Esophagus (tissue), 2 donors: ENCODE measurements around the gene GEMIN7. TPM values are rescaled to one million over a fixed set of nuclear protein-coding genes. Genes with fewer than 3 reads are reported as not detected.

Experiments used
- H3K27ac ChIP-seq, 2 donors: one replicate each; pipeline ENCODE4 v1.5.1; 2013; ENCODE audit warnings: low read depth in 2 of 2, mild to moderate bottlenecking in 2 of 2, inconsistent platforms in 1 of 2, low read length in 1 of 2, moderate library complexity in 1 of 2
- H3K27me3 ChIP-seq, 2 donors: one replicate each; pipeline ENCODE4 v1.6.1; 2013; ENCODE audit warnings: low read length in 2 of 2, control low read depth in 1 of 2, mild to moderate bottlenecking in 1 of 2; ENCODE audit not compliant: insufficient read depth in 2 of 2, control insufficient read depth in 1 of 2
- H3K36me3 ChIP-seq, 2 donors: one replicate each; pipeline ENCODE4 v1.6.1; 2013; ENCODE audit warnings: low read length in 1 of 2; ENCODE audit not compliant: control insufficient read depth in 2 of 2, insufficient read depth in 2 of 2
- H3K4me1 ChIP-seq, 2 donors: one replicate each; pipeline ENCODE4 v1.6.1; 2013; ENCODE audit warnings: low read length in 1 of 2; ENCODE audit not compliant: control insufficient read depth in 2 of 2, insufficient read depth in 2 of 2
- H3K4me3 ChIP-seq, 2 donors: one replicate each; pipeline ENCODE4 v1.5.1; 2013; ENCODE audit warnings: low read length in 2 of 2, mild to moderate bottlenecking in 2 of 2, low read depth in 1 of 2, moderate library complexity in 1 of 2
- H3K9me3 ChIP-seq, 2 donors: one replicate each; pipeline ENCODE4 v1.6.1; 2013; ENCODE audit warnings: mild to moderate bottlenecking in 2 of 2, low read depth in 1 of 2, low read length in 1 of 2, moderate library complexity in 1 of 2; ENCODE audit not compliant: control insufficient read depth in 2 of 2, insufficient read depth in 1 of 2
- WGBS, 2 donors: extraction: QIAGEN DNeasy Blood & Tissue Kit; methylation state at CpG; one replicate each; pipeline ENCODE4 v1.1.7; 2013; 5-methylcytosine and 5-hydroxymethylcytosine counted together
- polyA plus RNA-seq, 2 donors: library from polyadenylated mRNA; stranded (reverse); fragments of 200-250 nt; gene quantifications; one replicate each; pipeline ENCODE4 v1.2.3, GENCODE V29; 2013
- donor health status: healthy with polysubstance abuse.
- donor health status: Bipolar disorder and iron deficiency.

Gene GEMIN7
- polyA plus RNA-seq, 2 donors: 20.7 to 21.3 TPM

- peaks cover 9 to 10% of the 10 kb centered on the region in 2 donors for H3K4me1 ChIP-seq
- no peaks in the 10 kb centered on the region for H3K27me3 ChIP-seq
- peaks cover 5 to 36% of the 10 kb centered on the region in 2 donors for H3K36me3 ChIP-seq
- no peak overlapping the region for H3K27ac ChIP-seq
- 51 to 70% methylated on average over 14 of the region's 14 CpGs for WGBS, 2 donors
- no peaks in the 10 kb centered on the region for H3K9me3 ChIP-seq
- no peak overlapping the region for H3K4me3 ChIP-seq
Observed at GRCh38 chr19:45045671-45046353, 33.2 kb upstream of the GEMIN7 start.

GRCh38 chr19:45046355-45046754 is 32.7 kb upstream of the GEMIN7 start:
- H3K27ac ChIP-seq: no peak overlapping the region
- no peak overlapping the region for H3K4me3 ChIP-seq
- WGBS, 2 donors: 79 to 89% methylated on average over 7 of the region's 7 CpGs
- no peaks in the 10 kb centered on the region for H3K9me3 ChIP-seq
- peaks cover 5 to 34% of the 10 kb centered on the region in 2 donors for H3K36me3 ChIP-seq
- H3K4me1 ChIP-seq: peaks cover 9 to 10% of the 10 kb centered on the region in 2 donors
- no peaks in the 10 kb centered on the region for H3K27me3 ChIP-seq

- Histone ChIP-seq H3K4me1 (peaks cover 11 to 14% of the 10 kb centered on the region in 2 donors), H3K27me3 (no peaks in the 10 kb centered on the region), H3K9me3 (no peaks in the 10 kb centered on the region), H3K4me3 (no peak overlapping the region), H3K36me3 (peaks cover 5 to 26% of the 10 kb centered on the region in 2 donors), H3K27ac (no peak overlapping the region)
- 76 to 77% methylated on average over 7 of the region's 7 CpGs for WGBS, 2 donors
Observed at GRCh38 chr19:45047188-45047797, 31.8 kb upstream of the GEMIN7 start.

GRCh38 chr19:45049073-45049736 is 29.9 kb upstream of the GEMIN7 start:
- H3K4me3 ChIP-seq: no peak overlapping the region
- peaks cover 14 to 31% of the 10 kb centered on the region in 2 donors for H3K36me3 ChIP-seq
- H3K4me1 ChIP-seq: peaks cover 14 to 17% of the 10 kb centered on the region in 2 donors
- H3K9me3 ChIP-seq: no peaks in the 10 kb centered on the region
- peak overlapping the region in 1 of 2 donors; percentile 65 for H3K27ac ChIP-seq
- 69 to 75% methylated on average over 8 of the region's 8 CpGs for WGBS, 2 donors
- H3K27me3 ChIP-seq: no peaks in the 10 kb centered on the region

- Histone ChIP-seq H3K4me3 (no peak overlapping the region), H3K4me1 (peaks cover 14 to 17% of the 10 kb centered on the region in 2 donors), H3K36me3 (peaks cover 13 to 33% of the 10 kb centered on the region in 2 donors), H3K27ac (peak overlapping the region in 1 of 2 donors; percentile 16), H3K9me3 (no peaks in the 10 kb centered on the region), H3K27me3 (no peaks in the 10 kb centered on the region)
- 69 to 83% methylated on average over 6 of the region's 6 CpGs for WGBS, 2 donors
Observed at GRCh38 chr19:45050036-45050435, 29.0 kb upstream of the GEMIN7 start.

GRCh38 chr19:45051929-45052579 is 27.0 kb upstream of the GEMIN7 start:
- Histone ChIP-seq H3K36me3 (peaks cover 13 to 36% of the 10 kb centered on the region in 2 donors), H3K9me3 (no peaks in the 10 kb centered on the region), H3K27ac (peak overlapping the region; percentile 74 to 80), H3K4me3 (no peak overlapping the region), H3K4me1 (peaks cover 10 to 14% of the 10 kb centered on the region in 2 donors), H3K27me3 (no peaks in the 10 kb centered on the region)
- WGBS, 2 donors: 38 to 45% methylated on average over 9 of the region's 9 CpGs

GRCh38 chr19:45056831-45057230 is 22.2 kb upstream of the GEMIN7 start:
- Histone ChIP-seq H3K27me3 (no peaks in the 10 kb centered on the region), H3K36me3 (peaks cover 28 to 80% of the 10 kb centered on the region in 2 donors), H3K4me3 (no peak overlapping the region), H3K27ac (no peak overlapping the region), H3K4me1 (peaks cover 4 to 9% of the 10 kb centered on the region in 2 donors), H3K9me3 (no peaks in the 10 kb centered on the region)
- WGBS, 2 donors: 91 to 93% methylated on average over 8 of the region's 8 CpGs

- H3K27me3 ChIP-seq: no peaks in the 10 kb centered on the region
Observed at GRCh38 chr19:45057444-45057843, 21.6 kb upstream of the GEMIN7 start.

GRCh38 chr19:45058622-45059159 is 20.4 kb upstream of the GEMIN7 start:
- 86 to 87% methylated on average over 14 of the region's 14 CpGs for WGBS, 2 donors
- Histone ChIP-seq H3K4me3 (no peak overlapping the region), H3K27me3 (no peaks in the 10 kb centered on the region), H3K27ac (no peak overlapping the region), H3K4me1 (peaks cover 0 to 2% of the 10 kb centered on the region in 2 donors), H3K36me3 (peaks cover 25 to 77% of the 10 kb centered on the region in 2 donors), H3K9me3 (no peaks in the 10 kb centered on the region)

More at GRCh38 chr19:45057444-45057843, 21.6 kb upstream of the GEMIN7 start:
- 84 to 87% methylated on average over 8 to 9 of the region's 9 CpGs for WGBS, 2 donors
- Histone ChIP-seq H3K36me3 (peaks cover 31 to 81% of the 10 kb centered on the region in 2 donors), H3K9me3 (no peaks in the 10 kb centered on the region), H3K27ac (no peak overlapping the region), H3K4me3 (no peak overlapping the region), H3K4me1 (peaks cover 1 to 3% of the 10 kb centered on the region in 2 donors)
